WTC11 (cell line): ENCODE measurements around the gene RASSF3. TPM values are rescaled to one million over a fixed set of nuclear protein-coding genes. Genes with fewer than 3 reads are reported as not detected.
A peak's percentile ranks its signal among the peaks of the same experiment; 100 is the strongest.

Experiments
- ATAC-seq: fragments of 200-7000 bp; cut with Tn5 transposase; 2 replicates; pipeline ENCODE4 v1.10.0; 2021; ENCODE audit warnings: mild to moderate bottlenecking, moderate library complexity
- CTCF ChIA-PET: fragments of 300-600 bp; sonication (Branson Sonifier 250); formaldehyde crosslinking; loops from one replicate; lab custom pipeline; 2021; ENCODE audit warnings: antibody characterized with exemption; lab: Charles Lee
- POLR2A ChIA-PET: fragments of 350-600 bp; sonication (Branson Sonifier 250); formaldehyde crosslinking; loops from one replicate; lab custom pipeline; 2021; ENCODE audit warnings: antibody characterized with exemption; lab: Charles Lee
- DNase-seq: peaks from one replicate; pipeline ENCODE4 v3.0.0; 2021; ENCODE audit warnings: low spot score
- H3K27ac Mint-ChIP-seq: 2 replicates; pipeline ENCODE4 v1.8.0; 2021; ENCODE audit warnings: mixed read lengths
- H3K27me3 Mint-ChIP-seq: 2 replicates; pipeline ENCODE4 v1.8.0; 2021; ENCODE audit warnings: low read depth, mild to moderate bottlenecking, moderate library complexity, mixed read lengths
- H3K36me3 Mint-ChIP-seq: 2 replicates; pipeline ENCODE4 v1.8.0; 2021; ENCODE audit warnings: mixed read lengths
- H3K4me1 Mint-ChIP-seq: 2 replicates; pipeline ENCODE4 v1.8.0; 2022; ENCODE audit warnings: mixed read lengths
- H3K4me3 Mint-ChIP-seq: 2 replicates; pipeline ENCODE4 v1.8.0; 2021; ENCODE audit warnings: mild to moderate bottlenecking, moderate library complexity, mixed read lengths
- H3K9me3 Mint-ChIP-seq: 2 replicates; pipeline ENCODE4 v1.8.0; 2021; ENCODE audit warnings: mixed read lengths
- ATF3 ChIP-seq: sonication (generic); formaldehyde crosslinking; conservative IDR thresholded peaks from 2 replicates; pipeline ENCODE4 v1.8.1; 2022; ENCODE audit warnings: mild to moderate bottlenecking, missing genetic modification reagents
- CBFB ChIP-seq: sonication (generic); formaldehyde crosslinking; IDR thresholded peaks from 2 replicates; pipeline ENCODE4 v1.8.1; 2022; ENCODE audit warnings: mild to moderate bottlenecking, low read depth, missing genetic modification reagents
- CDX4 ChIP-seq: fragments of 250-450 bp; sonication (Bioruptor Pico); IDR thresholded peaks from 2 replicates; pipeline ENCODE4 v1.9.0; 2021; ENCODE audit warnings: moderate library complexity, mild to moderate bottlenecking, inconsistent platforms, borderline replicate concordance
- ELF4 ChIP-seq: sonication (generic); formaldehyde crosslinking; IDR thresholded peaks from 2 replicates; pipeline ENCODE4 v1.8.1; 2022; ENCODE audit warnings: low read depth, mild to moderate bottlenecking, moderate library complexity, missing genetic modification reagents
- ETV6 ChIP-seq: sonication (generic); formaldehyde crosslinking; IDR thresholded peaks from 2 replicates; pipeline ENCODE4 v1.8.1; 2022; ENCODE audit warnings: mild to moderate bottlenecking, missing genetic modification reagents
- HMGXB4 ChIP-seq: sonication (generic); formaldehyde crosslinking; IDR thresholded peaks from 2 replicates; pipeline ENCODE4 v1.8.1; 2023; ENCODE audit warnings: mild to moderate bottlenecking, moderate library complexity, missing genetic modification reagents
- KAT7 ChIP-seq: sonication (generic); formaldehyde crosslinking; IDR thresholded peaks from 2 replicates; pipeline ENCODE4 v1.8.1; 2023; ENCODE audit warnings: missing genetic modification reagents, mild to moderate bottlenecking, borderline replicate concordance
- MLX ChIP-seq: sonication (generic); formaldehyde crosslinking; IDR thresholded peaks from 2 replicates; pipeline ENCODE4 v1.8.1; 2023; ENCODE audit warnings: mild to moderate bottlenecking, missing genetic modification reagents, moderate library complexity
- MYBL2 ChIP-seq: sonication (generic); formaldehyde crosslinking; IDR thresholded peaks from 2 replicates; pipeline ENCODE4 v1.8.1; 2023; ENCODE audit warnings: mild to moderate bottlenecking, moderate library complexity, missing genetic modification reagents
- PRDM15 ChIP-seq: sonication (generic); formaldehyde crosslinking; IDR thresholded peaks from 2 replicates; pipeline ENCODE4 v1.8.0; 2022; ENCODE audit warnings: missing genetic modification reagents
- RELA ChIP-seq: sonication (generic); formaldehyde crosslinking; IDR thresholded peaks from 2 replicates; pipeline ENCODE4 v1.8.1; 2022; ENCODE audit warnings: missing genetic modification reagents, mild to moderate bottlenecking, borderline replicate concordance
- TCF7 ChIP-seq: sonication (generic); formaldehyde crosslinking; IDR thresholded peaks from 2 replicates; pipeline ENCODE4 v1.8.0; 2022; ENCODE audit warnings: mild to moderate bottlenecking, low read depth, missing genetic modification reagents, moderate library complexity
- TEAD1 ChIP-seq: sonication (generic); formaldehyde crosslinking; IDR thresholded peaks from 2 replicates; pipeline ENCODE4 v1.8.0; 2022; ENCODE audit warnings: mild to moderate bottlenecking, missing genetic modification reagents
- ZBTB21 ChIP-seq: sonication (generic); formaldehyde crosslinking; IDR thresholded peaks from 2 replicates; pipeline ENCODE4 v1.8.1; 2023; ENCODE audit warnings: mild to moderate bottlenecking, missing genetic modification reagents, borderline replicate concordance
- ZNF281 ChIP-seq: sonication (generic); formaldehyde crosslinking; IDR thresholded peaks from 2 replicates; pipeline ENCODE4 v1.8.0; 2023; ENCODE audit warnings: mild to moderate bottlenecking, missing genetic modification reagents
- ZNF396 ChIP-seq: fragments of 250-450 bp; sonication (Bioruptor Pico); IDR thresholded peaks from 2 replicates; pipeline ENCODE4 v1.8.0; 2021; ENCODE audit warnings: mild to moderate bottlenecking, moderate library complexity, borderline replicate concordance
- ZSCAN18 ChIP-seq: fragments of 250-450 bp; sonication (Bioruptor Pico); IDR thresholded peaks from 2 replicates; pipeline ENCODE4 v2.1.2; 2022; ENCODE audit warnings: mild to moderate bottlenecking, moderate library complexity
- total RNA-seq: library from RNA; stranded (reverse); gene quantifications from 3 replicates; pipeline ENCODE4 v1.2.3, GENCODE V29; 2021

RASSF3 gene
- total RNA-seq, 1 experiment from 2014 or later, result 54.7 TPM

GRCh38 chr12:64679487-64680001 is 69.2 kb downstream of the RASSF3 start (continued):
- TF ChIP-seq ATF3 (CRISPR knock-in tag) (no peak), PRDM15 (CRISPR knock-in tag) (no peak), TCF7 (CRISPR knock-in tag) (no peak), ZSCAN18 (CRISPR knock-in tag) (no peak), RELA (CRISPR knock-in tag) (no peak), CBFB (CRISPR knock-in tag) (no peak), MLX (CRISPR knock-in tag) (no peak), ETV6 (CRISPR knock-in tag) (no peak), MYBL2 (CRISPR knock-in tag) (no peak)

- POLR2A ChIA-PET, result no interaction called here
- Mint-ChIP-seq H3K4me3 (no peak overlapping the region), H3K4me1 (peaks cover 60% of the 10 kb centered on the region), H3K9me3 (no peaks in the 10 kb centered on the region), H3K27me3 (no peaks in the 10 kb centered on the region), H3K36me3 (peaks cover 6% of the 10 kb centered on the region), H3K27ac (peak overlapping the region; percentile 81)
- CTCF ChIA-PET, result interaction anchor here (1.2 kb wide), 1 partner anchor 15 kb away, joined by 6 read pairs; no protein-coding TSS in a partner anchor
- ATAC-seq (no peak), DNase-seq (no peak)
- no peak for TF ChIP-seq KAT7 (CRISPR knock-in tag)
- no peak for TF ChIP-seq ELF4 (CRISPR knock-in tag)
- no peak for TF ChIP-seq ZNF396 (CRISPR knock-in tag)
- TF ChIP-seq CBFB (CRISPR knock-in tag), result no peak
- no peak for TF ChIP-seq ZNF281 (CRISPR knock-in tag)
- TF ChIP-seq MYBL2 (CRISPR knock-in tag), result no peak
- no peak for TF ChIP-seq TEAD1
- TF ChIP-seq ZBTB21 (CRISPR knock-in tag), result no peak
- TF ChIP-seq HMGXB4 (CRISPR knock-in tag), result no peak
- TF ChIP-seq CDX4 (CRISPR knock-in tag), result no peak
- TF ChIP-seq MLX (CRISPR knock-in tag), result no peak
Measured at GRCh38 chr12:64680235-64680634, 69.9 kb downstream of the RASSF3 start.
